ENCODE results near the gene LOXHD1.

The LOXHD1 gene

DNA sequence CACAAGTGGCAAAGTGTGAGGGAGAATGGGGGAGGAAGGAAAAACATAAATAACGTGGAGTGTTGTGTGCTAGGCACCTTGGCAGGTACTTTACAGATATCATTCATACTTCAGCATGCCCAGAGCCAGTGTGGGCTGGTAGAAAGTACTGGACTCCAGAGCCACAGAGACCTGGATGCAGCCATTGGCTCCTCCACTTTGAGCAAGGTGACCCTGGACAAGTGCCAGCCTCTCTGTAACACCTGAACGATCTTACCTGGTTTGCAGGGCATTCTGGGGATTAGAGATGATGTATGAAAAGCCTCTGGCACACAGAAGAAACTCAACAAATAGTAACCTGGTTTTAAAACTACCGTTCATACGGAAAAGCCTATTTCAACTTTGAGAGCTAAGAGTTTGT is 6.3 kb downstream of the LOXHD1 start:
- H3K9me3 Mint-ChIP-seq: no peaks in the 10 kb centered on the region
- H3K4me3 Mint-ChIP-seq: no peak overlapping the region
- H3K4me1 Mint-ChIP-seq: no peaks in the 10 kb centered on the region
- ATAC-seq (no peak), DNase-seq (no peak)
- no peak overlapping the region for H3K27ac Mint-ChIP-seq
- H3K27me3 Mint-ChIP-seq: no peaks in the 10 kb centered on the region

DNA sequence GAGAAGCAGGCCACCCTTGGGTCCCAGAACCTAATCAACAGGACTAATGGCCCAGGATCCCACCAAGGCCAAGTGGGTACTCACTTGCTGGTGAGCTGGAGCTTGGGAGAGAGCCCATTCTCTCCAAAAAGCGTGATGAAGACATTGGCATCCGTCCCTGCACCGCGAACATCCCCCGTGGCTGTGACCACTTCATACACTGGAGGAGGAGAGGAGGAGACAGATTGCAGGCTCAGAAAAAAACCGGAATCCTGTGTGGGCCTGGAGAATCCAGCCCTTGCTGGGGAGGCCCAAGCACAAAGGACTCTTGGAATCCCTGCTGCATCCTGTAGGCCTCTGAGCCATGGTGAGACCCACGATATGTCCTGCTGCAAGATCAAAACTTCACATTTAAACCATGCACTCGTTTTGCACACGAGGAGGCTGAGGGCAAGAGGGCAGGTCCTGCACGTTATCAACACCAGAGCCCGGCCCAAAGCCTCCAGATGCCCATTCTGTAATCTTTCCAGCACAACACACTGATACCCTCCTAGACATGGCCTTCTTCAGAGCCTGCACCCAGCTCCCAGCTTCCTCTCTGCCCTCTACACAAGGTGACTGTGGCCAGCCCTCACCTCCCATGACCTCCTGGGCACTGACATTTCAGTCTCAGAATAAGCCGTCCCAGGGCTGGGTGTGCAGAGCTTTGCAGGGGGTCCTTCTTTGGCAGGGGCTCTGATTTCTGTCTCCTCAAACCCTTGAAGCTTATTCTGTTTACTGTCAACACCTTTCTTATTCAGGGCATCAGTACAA is 7.8 kb downstream of the LOXHD1 start:
- DNase-seq (no peak), ATAC-seq (no peak)
- no peaks in the 10 kb centered on the region for H3K4me1 Mint-ChIP-seq
- H3K4me3 Mint-ChIP-seq: no peak overlapping the region
- H3K27ac Mint-ChIP-seq: no peak overlapping the region
- no peaks in the 10 kb centered on the region for H3K9me3 Mint-ChIP-seq
- no peaks in the 10 kb centered on the region for H3K27me3 Mint-ChIP-seq

DNA sequence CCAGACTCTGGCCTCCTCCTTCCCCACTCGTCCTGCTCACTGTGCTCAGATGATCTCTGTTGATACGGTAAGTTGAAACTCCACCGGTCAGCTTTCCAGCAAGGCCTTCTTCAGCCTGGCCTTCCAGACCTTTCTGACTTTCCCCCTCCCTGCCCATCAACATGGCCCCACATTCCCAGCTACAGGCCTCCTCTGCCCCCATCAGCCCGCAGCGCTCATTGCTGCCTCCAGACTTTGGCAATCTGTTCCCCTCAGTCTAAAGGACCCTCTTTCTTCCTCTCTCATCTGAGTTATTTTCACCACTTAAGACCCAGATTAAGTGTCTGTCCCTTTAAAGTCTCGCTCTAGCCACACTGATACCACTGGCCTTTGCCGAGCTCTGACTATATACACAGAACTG is 10.6 kb downstream of the LOXHD1 start:
- Mint-ChIP-seq H3K27ac (peak overlapping the region in 1 of 2 donors; percentile 76), H3K4me3 (no peak overlapping the region), H3K4me1 (no peaks in the 10 kb centered on the region), H3K9me3 (no peaks in the 10 kb centered on the region), H3K27me3 (no peaks in the 10 kb centered on the region)
- ATAC-seq: no peak
- no peak for DNase-seq

DNA sequence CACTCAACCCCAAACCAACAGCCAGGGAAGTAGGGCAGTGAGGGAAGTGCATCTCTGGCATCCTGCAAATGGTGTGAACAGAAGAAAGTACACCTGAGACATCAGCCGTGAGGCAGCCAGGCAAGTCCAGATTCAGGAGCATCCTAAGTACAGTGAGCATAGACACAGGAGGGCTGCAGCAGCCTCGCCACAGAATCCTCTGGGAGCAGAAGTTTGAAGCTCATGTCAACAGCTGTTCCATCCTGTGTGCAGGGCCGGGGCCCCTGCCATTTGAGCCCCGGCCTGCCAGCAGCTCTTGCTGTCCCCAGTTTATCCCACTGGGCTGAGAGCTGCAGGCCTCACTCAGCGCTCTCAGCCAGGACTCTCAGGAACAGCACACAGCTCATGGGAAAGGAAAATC is 14.5 kb downstream of the LOXHD1 start:
- H3K27me3 Mint-ChIP-seq: no peaks in the 10 kb centered on the region
- H3K4me3 Mint-ChIP-seq: no peak overlapping the region
- no peaks in the 10 kb centered on the region for H3K9me3 Mint-ChIP-seq
- DNase-seq: no peak
- no peak for ATAC-seq
- peak overlapping the region in 1 of 2 donors; percentile 69 for H3K27ac Mint-ChIP-seq
- H3K4me1 Mint-ChIP-seq: no peaks in the 10 kb centered on the region

DNA sequence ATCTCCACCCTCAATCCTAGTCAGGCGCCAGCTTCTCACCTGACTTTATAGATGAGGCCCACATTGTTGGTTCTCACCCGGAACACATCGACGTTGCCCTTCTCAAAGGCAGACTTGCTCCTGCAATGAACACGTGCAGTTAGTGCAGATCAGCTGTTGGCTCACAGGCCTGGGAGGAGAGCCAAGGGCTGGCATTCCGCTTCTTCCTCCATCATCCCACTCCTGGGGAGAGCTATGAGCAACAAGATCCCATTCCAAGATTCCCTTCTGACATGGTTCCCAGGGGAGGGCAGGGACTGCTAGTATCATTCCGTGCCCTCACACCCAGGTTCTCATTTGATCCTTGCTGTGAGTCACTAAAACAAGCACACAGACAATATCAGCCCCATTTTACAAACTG is 15.1 kb downstream of the LOXHD1 start:
- ATAC-seq (no peak), DNase-seq (no peak)
- peak overlapping the region in 1 of 2 donors; percentile 56 for H3K27ac Mint-ChIP-seq
- H3K9me3 Mint-ChIP-seq: no peaks in the 10 kb centered on the region
- no peaks in the 10 kb centered on the region for H3K27me3 Mint-ChIP-seq
- H3K4me1 Mint-ChIP-seq: no peaks in the 10 kb centered on the region
- H3K4me3 Mint-ChIP-seq: no peak overlapping the region

DNA sequence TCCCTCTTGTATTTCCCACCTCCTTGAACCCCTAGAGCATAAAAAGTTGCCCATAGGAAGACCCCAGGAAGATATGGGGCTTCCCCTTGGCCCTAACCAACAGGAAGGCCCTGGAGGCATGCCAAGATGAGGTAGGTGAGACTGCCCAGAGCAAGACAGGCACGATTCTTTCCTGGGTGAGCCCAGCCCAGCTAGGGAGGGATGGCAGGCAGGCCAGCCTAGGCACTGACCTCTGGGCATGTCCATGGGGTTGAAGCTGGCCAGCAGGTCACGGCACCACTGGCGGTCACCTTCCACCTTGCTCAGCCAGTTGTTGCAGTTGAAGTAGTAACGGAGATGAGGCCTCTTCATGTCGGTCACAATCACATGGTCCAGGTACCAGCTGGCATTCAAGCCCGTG is 17.6 kb downstream of the LOXHD1 start:
- ATAC-seq: no peak
- Mint-ChIP-seq H3K27me3 (no peaks in the 10 kb centered on the region), H3K9me3 (peaks cover 0 to 4% of the 10 kb centered on the region in 2 donors), H3K4me3 (no peak overlapping the region), H3K4me1 (no peaks in the 10 kb centered on the region), H3K27ac (no peak overlapping the region)
- no peak for DNase-seq

DNA sequence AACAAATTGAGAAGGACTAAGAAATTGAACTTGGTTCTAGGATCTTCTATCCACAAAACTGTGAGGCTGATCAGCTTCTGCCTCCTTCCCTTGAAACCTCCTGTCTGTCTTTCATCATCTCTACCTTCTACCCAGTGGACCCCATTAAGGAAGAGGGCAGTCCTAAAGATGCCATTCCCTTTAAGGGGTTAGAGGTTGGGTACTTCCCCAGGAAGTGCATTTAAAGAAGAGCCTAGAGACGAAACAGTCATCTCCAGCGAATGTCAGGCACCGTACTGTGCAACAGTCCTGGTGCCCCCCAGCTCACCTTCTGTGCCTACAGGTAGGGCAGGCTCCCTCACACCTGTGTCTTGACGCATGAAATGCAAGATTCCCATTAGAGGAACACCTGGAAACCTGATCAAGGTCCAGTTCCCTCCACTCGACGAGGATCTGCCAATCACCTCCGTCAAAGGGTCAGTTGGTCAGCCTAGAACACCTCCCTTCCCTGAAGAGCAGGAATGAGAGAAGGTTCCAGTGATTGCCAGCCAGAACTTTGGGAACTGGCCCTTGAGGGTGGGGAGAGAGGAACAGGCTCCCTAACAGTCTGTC is 20.9 kb downstream of the LOXHD1 start:
- ATAC-seq: peak; percentile 64

DNA sequence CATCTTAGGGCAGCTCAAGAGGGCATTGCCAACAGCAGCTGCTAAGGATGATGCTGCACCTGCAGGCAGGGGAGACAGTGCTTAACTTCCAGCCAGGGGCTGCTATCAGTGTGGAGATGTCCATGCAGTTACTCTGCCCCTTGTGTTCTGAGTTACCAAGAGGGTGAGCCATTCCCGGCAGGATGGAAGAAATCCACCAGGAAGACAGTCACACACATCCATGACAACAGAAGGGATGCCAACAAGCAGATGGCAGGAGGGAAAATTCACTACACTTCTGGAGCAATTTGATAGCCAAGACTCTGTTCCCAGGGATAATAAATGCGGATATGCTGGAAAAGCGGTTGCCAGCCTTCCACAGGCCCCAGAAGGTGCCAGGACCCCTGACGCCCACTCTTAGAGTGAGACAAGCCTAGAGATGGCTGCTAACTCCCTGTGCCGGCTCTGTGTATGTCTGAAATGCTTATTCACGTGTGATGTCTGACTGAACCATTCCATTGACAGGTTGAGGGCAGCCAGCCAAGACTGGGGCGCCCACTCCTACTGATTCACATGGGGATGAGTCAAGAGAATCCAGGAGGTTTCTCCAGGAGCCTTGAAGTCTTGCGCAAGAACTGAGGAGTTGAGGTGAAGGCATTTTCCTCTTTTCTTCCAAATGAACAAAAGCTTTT is 24.5 kb downstream of the LOXHD1 start:
- H3K27me3 Mint-ChIP-seq: no peaks in the 10 kb centered on the region
- peaks cover 18% of the 10 kb centered on the region for H3K4me1 Mint-ChIP-seq
- ATAC-seq (no peak), DNase-seq (no peak)
- H3K9me3 Mint-ChIP-seq: peaks cover 5 to 11% of the 10 kb centered on the region in 2 donors
- no peak overlapping the region for H3K4me3 Mint-ChIP-seq
- H3K27ac Mint-ChIP-seq: peak overlapping the region in 1 of 2 donors; percentile 66

More for the DNA sequence above, 20.9 kb downstream of the LOXHD1 start:
- peak overlapping the region; percentile 16 to 83 for H3K27ac Mint-ChIP-seq
- peaks cover 5% of the 10 kb centered on the region in 2 donors for H3K9me3 Mint-ChIP-seq
- no peak for DNase-seq
- no peaks in the 10 kb centered on the region for H3K4me1 Mint-ChIP-seq
- no peaks in the 10 kb centered on the region for H3K27me3 Mint-ChIP-seq
- no peak overlapping the region for H3K4me3 Mint-ChIP-seq

DNA sequence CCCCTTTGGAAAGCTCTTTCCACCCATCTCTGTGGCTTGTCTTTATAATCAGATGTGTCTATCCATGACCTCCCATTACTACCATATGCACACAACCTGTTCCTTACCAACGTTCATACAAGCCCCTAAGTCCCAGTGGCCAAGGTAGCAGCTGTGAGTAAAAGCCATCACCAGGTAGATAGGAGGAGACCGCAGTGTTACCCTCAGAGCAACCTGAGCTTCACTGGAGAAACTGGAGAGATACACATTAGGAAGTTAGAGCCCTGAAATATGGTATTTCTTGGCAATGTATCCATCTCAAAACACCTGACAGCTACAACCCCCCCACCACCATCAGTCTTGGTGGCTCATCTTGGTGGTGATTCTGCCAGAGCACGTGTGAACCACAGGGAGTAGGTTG is 26.0 kb downstream of the LOXHD1 start:
- H3K27me3 Mint-ChIP-seq: no peaks in the 10 kb centered on the region
- DNase-seq (no peak), ATAC-seq (no peak)
- H3K27ac Mint-ChIP-seq: no peak overlapping the region
- H3K4me3 Mint-ChIP-seq: no peak overlapping the region
- peaks cover 5 to 11% of the 10 kb centered on the region in 2 donors for H3K9me3 Mint-ChIP-seq
- H3K4me1 Mint-ChIP-seq: peaks cover 18% of the 10 kb centered on the region

DNA sequence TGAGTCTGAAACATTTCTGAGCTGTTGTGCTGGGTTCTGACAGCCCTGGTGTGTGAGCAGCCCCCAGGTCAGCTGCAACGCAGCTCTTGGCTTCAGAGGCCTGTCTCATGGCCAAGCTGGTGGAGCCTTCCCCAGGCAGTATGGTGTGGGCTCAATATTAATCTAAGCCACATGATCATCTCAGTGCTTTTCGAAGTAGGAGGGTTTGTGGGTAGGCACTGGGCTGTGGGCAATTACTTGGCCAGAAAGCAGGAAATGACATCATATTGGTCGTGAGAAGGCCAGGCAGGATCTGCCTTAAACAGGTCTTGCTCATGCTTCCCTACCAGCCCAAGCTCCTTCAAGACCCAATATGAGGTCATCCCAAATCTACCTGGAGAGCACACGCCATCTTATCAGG is 26.9 kb downstream of the LOXHD1 start:
- H3K27ac Mint-ChIP-seq: peak overlapping the region; percentile 36 to 61
- ATAC-seq (peak; percentile 94), DNase-seq (peak in 1 of 2 donors; percentile 56)
- no peaks in the 10 kb centered on the region for H3K27me3 Mint-ChIP-seq
- no peak overlapping the region for H3K4me3 Mint-ChIP-seq
- H3K4me1 Mint-ChIP-seq: peaks cover 18% of the 10 kb centered on the region
- peaks cover 5 to 11% of the 10 kb centered on the region in 2 donors for H3K9me3 Mint-ChIP-seq

DNA sequence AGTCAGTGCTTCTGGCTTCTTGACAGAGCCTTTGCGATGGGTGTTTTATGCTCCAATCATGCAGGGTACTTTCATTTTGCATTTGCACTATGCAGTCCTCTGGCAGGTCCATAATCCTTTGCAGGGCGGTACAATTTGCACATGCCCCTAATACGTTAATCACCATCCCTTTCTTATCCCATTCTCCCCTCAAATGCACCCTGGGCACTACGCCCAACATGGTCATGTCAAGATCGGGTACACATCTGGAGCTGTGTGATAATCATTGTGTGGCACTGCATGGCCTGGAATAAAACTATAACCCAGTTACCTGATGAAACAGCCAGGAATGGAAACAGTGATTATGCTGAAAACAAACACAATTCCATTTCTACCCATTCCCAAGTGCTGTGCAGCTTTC is 27.7 kb downstream of the LOXHD1 start:
- no peak for DNase-seq
- peak overlapping the region in 1 of 2 donors; percentile 59 for H3K27ac Mint-ChIP-seq
- H3K4me3 Mint-ChIP-seq: no peak overlapping the region
- no peak for ATAC-seq
- H3K9me3 Mint-ChIP-seq: peaks cover 0 to 11% of the 10 kb centered on the region in 2 donors
- peaks cover 24% of the 10 kb centered on the region for H3K4me1 Mint-ChIP-seq
- no peaks in the 10 kb centered on the region for H3K27me3 Mint-ChIP-seq

DNA sequence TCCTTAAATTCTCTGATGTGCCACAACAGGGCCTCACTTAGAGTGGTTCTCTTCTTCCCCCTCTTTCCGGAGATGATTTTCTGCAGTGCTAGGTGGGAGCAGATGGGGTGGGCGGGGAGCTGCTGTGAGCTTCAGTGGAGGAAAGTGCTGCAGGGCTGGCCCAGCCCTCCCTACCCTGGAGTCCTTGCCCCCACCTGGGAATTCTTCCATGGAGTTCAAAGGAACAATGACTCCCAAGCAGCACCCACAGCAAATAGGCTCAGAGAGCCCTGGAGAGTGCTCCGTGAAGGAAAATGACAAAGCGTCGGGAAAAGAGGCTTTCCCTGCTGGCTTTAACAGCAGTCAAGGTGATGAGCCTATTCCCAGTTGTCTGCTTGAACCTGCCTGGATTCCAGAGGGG is 28.8 kb downstream of the LOXHD1 start:
- no peak for DNase-seq
- no peak overlapping the region for H3K4me3 Mint-ChIP-seq
- H3K9me3 Mint-ChIP-seq: peaks cover 0 to 11% of the 10 kb centered on the region in 2 donors
- no peak overlapping the region for H3K27ac Mint-ChIP-seq
- no peaks in the 10 kb centered on the region for H3K27me3 Mint-ChIP-seq
- peaks cover 35% of the 10 kb centered on the region for H3K4me1 Mint-ChIP-seq
- ATAC-seq: no peak

DNA sequence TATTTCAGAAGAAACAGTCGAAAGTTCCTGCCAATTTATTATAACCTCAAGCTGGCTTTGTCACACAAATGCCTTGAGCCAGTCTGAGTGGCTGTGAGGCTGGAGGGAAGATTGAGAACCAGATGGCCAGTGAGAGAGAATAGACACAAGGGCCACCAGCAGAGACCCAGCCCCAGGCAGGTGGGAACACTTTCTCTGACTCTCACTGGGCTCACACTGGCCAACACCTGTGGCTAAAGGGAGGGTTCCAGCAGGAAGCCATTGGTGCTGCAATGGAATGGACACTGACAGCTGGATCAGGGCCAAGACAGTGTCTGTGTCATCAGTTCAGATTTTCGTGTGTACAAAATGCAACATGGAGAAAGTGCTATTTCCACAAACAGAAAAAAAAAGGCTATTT is 29.9 kb downstream of the LOXHD1 start:
- no peak overlapping the region for H3K27ac Mint-ChIP-seq
- no peak for DNase-seq
- H3K4me1 Mint-ChIP-seq: peaks cover 44% of the 10 kb centered on the region
- H3K27me3 Mint-ChIP-seq: no peaks in the 10 kb centered on the region
- ATAC-seq: no peak
- H3K9me3 Mint-ChIP-seq: peaks cover 0 to 11% of the 10 kb centered on the region in 2 donors
- H3K4me3 Mint-ChIP-seq: no peak overlapping the region

DNA sequence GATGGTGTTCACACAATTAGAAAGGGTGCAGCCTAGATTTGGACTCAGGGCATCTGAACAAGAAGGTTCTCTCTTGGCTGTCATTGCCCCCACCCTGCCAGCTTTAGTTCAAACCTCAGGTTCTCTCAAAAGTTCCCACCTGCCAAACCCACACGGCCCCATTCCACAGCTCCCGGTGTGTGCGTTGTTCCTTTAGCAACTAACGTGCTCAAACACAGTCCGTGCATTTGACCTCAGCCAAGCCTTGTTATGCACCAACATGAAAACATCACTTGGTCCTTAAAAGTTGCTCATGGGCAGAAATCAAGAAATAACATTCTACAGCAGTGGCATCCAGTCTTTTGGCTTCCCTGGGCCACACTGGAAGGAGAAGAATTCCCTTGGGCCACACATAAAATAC is 32.0 kb downstream of the LOXHD1 start:
- Mint-ChIP-seq H3K9me3 (no peaks in the 10 kb centered on the region), H3K27ac (no peak overlapping the region), H3K4me1 (peaks cover 51% of the 10 kb centered on the region), H3K27me3 (no peaks in the 10 kb centered on the region), H3K4me3 (no peak overlapping the region)
- no peak for ATAC-seq
- DNase-seq: no peak

DNA sequence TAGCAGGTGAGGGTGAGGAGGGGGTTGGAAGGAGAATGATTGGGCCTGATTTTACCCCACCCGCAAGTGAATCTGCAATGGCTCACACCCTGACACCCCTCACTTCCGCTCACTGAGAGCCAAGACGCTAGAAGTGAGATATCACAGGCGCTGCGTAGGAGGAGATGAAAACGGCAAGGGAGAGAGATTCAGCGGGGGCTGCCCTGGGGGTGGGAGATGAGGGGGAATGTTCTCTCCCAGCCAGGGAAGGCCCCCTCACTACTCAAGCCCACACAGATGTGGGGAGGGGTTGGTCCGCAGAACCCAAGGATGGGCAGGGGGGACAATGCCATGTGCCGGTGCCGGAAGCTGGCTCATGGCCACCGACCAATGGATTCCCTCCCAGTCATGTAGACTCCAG is 32.9 kb downstream of the LOXHD1 start:
- H3K4me3 Mint-ChIP-seq: peak overlapping the region; percentile 16 to 69
- no peaks in the 10 kb centered on the region for H3K27me3 Mint-ChIP-seq
- peak overlapping the region; percentile 71 to 81 for H3K27ac Mint-ChIP-seq
- peak; percentile 63 for ATAC-seq
- no peak for DNase-seq
- H3K9me3 Mint-ChIP-seq: no peaks in the 10 kb centered on the region
- peaks cover 43% of the 10 kb centered on the region for H3K4me1 Mint-ChIP-seq

DNA sequence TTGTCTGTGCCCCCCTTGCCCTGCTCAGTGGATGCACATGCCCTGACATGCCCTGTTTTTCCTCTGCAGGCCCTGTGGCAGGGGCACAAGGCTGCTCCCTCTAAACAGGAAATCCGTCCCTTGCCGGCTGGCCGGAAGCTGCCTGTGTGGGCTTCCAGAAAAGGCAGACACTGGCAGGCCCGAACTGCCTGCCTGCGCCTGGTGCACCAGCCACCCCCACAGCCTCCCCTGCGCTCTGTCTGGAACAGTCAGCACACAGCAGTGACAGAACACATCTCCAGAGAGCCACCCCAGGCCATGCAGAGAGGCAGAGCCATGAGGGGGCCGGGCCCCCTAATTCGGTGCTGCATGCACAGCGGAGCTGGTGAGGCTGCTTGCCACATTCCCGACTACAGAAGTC is 33.5 kb downstream of the LOXHD1 start:
- Mint-ChIP-seq H3K9me3 (no peaks in the 10 kb centered on the region), H3K4me1 (peaks cover 43% of the 10 kb centered on the region), H3K4me3 (peak overlapping the region; percentile 69 to 70), H3K27me3 (no peaks in the 10 kb centered on the region), H3K27ac (peak overlapping the region; percentile 81 to 96)
- DNase-seq (peak; percentile 36 to 55), ATAC-seq (peak; percentile 78)

Data from stimulated activated naive CD8-positive, alpha-beta T cell treated with anti-CD3 and anti-CD28 coated beads, Interleukin-15, amount 100 ng/mL, for 72 hours (primary cell).